Thyroid gland (tissue), 4 donors: ENCODE measurements around the gene ARHGAP18. TPM values are rescaled to one million over a fixed set of nuclear protein-coding genes. Genes with fewer than 3 reads are reported as not detected.

Experiments used
- DNase-seq, 2 donors: peaks; one replicate each; pipeline ENCODE4 v3.0.0-alpha.2; 2019
- H3K27ac ChIP-seq, 3 donors: fragments of 200-600 bp; sonication (generic); 1 replicate in 2 of 3; 2 replicates in 1 of 3; pipeline ENCODE4 v1.5.1; 2016 to 2019; ENCODE audit warnings: mild to moderate bottlenecking in 1 of 3, moderate library complexity in 1 of 3
- H3K27me3 ChIP-seq: fragments of 200-600 bp; sonication (generic); one replicate; pipeline ENCODE4 v1.5.1; 2019
- H3K36me3 ChIP-seq, 2 donors: fragments of 200-600 bp; sonication (generic); one replicate each; pipeline ENCODE4 v1.5.1; 2016 to 2019
- H3K4me1 ChIP-seq, 2 donors: fragments of 200-600 bp; sonication (generic); one replicate each; pipeline ENCODE4 v1.5.1; 2017 to 2019
- H3K4me3 ChIP-seq, 3 donors: fragments of 200-600 bp; sonication (generic); replicated peaks in 1 of 3; 1 replicate in 2 of 3; 2 replicates in 1 of 3; pipeline ENCODE4 v1.5.1; 2016; ENCODE audit warnings: mild to moderate bottlenecking in 1 of 3
- H3K9me3 ChIP-seq: fragments of 200-600 bp; sonication (generic); one replicate; pipeline ENCODE4 v1.5.1; 2017
- POLR2A ChIP-seq, 2 donors: fragments of 450-650 bp; IDR thresholded peaks; one replicate each; pipeline ENCODE4 v1.6.1; 2017; ENCODE audit warnings: antibody characterized with exemption in 2 of 2, mild to moderate bottlenecking in 2 of 2, moderate library complexity in 1 of 2
- WGBS, 2 donors: methylation state at CpG; one replicate each; pipeline ENCODE4 v1.1.5; 2017; 5-methylcytosine and 5-hydroxymethylcytosine counted together
- intact Hi-C: fragments of 100-400 bp; cut with DNase I; formaldehyde crosslinking; loops from one replicate; pipeline ENCODE4 v1.15.1; 2023
- total RNA-seq, 4 donors: library from RNA; depleted of rRNA; stranded (reverse); fragments of >200 nt; gene quantifications; one replicate each; pipeline ENCODE4 v1.2.3, GENCODE V29; 2016
- TF ChIP-seq, protein P1 (sequence below), 6 experiments: fragments of 200-600 bp in 3 of 6; fragments of 450-650 bp in 3 of 6; sonication (generic) in 3 of 6; IDR thresholded peaks; one replicate each; pipeline ENCODE4 v1.5.1; 2016 to 2019; ENCODE audit warnings: antibody characterized with exemption in 6 of 6, mild to moderate bottlenecking in 2 of 6, inconsistent platforms in 1 of 6, moderate library complexity in 1 of 6

The ARHGAP18 gene
- total RNA-seq, 4 donors from 2014 or later, result 26.5 to 31.6 (median 28.3) TPM

DNA sequence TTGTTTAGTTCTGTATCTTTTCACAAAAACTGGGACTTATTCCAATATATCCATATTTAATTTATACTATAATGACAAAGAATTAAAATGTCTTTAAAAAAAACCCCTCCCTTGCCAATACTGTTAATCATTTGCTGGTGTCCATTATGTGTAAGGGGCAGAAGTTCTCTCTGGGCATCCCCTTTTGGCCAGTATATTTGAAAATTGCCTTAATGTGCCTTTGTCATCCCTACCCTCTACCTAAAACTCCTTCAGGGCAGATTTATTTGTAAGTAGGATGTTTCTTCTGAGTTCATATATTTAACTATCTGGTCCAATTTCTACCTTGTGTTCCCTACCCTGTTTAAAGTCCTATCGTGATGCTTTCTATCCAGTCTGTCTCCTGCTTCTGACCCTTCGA, 62.9 kb downstream of the ARHGAP18 start:
- peak overlapping the region; percentile 5 to 72 (median 48) for H3K27ac ChIP-seq
- no peaks in the 10 kb centered on the region for H3K36me3 ChIP-seq
- H3K4me1 ChIP-seq, result peaks cover 43 to 47% of the 10 kb centered on the region in 2 donors
- no peaks in the 10 kb centered on the region for H3K27me3 ChIP-seq
- H3K4me3 ChIP-seq, result no peak overlapping the region
- no peaks in the 10 kb centered on the region for H3K9me3 ChIP-seq
- TF ChIP-seq, protein P1, sequence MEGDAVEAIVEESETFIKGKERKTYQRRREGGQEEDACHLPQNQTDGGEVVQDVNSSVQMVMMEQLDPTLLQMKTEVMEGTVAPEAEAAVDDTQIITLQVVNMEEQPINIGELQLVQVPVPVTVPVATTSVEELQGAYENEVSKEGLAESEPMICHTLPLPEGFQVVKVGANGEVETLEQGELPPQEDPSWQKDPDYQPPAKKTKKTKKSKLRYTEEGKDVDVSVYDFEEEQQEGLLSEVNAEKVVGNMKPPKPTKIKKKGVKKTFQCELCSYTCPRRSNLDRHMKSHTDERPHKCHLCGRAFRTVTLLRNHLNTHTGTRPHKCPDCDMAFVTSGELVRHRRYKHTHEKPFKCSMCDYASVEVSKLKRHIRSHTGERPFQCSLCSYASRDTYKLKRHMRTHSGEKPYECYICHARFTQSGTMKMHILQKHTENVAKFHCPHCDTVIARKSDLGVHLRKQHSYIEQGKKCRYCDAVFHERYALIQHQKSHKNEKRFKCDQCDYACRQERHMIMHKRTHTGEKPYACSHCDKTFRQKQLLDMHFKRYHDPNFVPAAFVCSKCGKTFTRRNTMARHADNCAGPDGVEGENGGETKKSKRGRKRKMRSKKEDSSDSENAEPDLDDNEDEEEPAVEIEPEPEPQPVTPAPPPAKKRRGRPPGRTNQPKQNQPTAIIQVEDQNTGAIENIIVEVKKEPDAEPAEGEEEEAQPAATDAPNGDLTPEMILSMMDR (IDR thresholded peaks at IDR 0.05), result no peak
- no peak for TF ChIP-seq POLR2A (IDR thresholded peaks at IDR 0.05)
- no peak for DNase-seq
- intact Hi-C loops, result no loop called here
- 89 to 90% methylated on average over 2 of the region's 2 CpGs for WGBS, 2 donors

DNA sequence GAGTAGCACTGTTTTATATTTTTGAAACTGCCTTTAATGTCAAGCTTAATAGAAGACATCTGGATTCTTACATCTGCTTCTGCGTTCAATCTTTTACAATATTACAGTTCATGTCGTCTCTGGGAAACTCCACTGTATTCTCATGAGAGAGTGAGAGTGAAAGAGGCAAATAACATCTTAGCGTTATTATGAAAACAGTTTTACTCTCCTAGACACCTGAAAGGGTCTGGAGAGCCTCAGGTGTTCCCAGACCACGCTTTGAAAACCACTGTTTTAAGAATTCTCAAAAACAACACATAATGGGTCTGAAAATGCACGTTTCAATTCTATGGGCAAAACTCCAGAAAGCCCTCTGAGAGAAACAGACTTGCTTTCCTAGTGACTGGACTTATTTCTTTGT, 63.3 kb downstream of the ARHGAP18 start:
- Histone ChIP-seq H3K36me3 (no peaks in the 10 kb centered on the region), H3K27ac (peak overlapping the region; percentile 5 to 72 (median 48)), H3K4me1 (peaks cover 43 to 45% of the 10 kb centered on the region in 2 donors), H3K9me3 (no peaks in the 10 kb centered on the region), H3K27me3 (no peaks in the 10 kb centered on the region), H3K4me3 (no peak overlapping the region)
- TF ChIP-seq, protein P1 (IDR thresholded peaks at IDR 0.05), result no peak
- no peak for TF ChIP-seq POLR2A (IDR thresholded peaks at IDR 0.05)
- DNase-seq, result no peak
- WGBS, 2 donors, result 15 to 22% methylated on average over 5 of the region's 5 CpGs
- intact Hi-C loops, result no loop called here

DNA sequence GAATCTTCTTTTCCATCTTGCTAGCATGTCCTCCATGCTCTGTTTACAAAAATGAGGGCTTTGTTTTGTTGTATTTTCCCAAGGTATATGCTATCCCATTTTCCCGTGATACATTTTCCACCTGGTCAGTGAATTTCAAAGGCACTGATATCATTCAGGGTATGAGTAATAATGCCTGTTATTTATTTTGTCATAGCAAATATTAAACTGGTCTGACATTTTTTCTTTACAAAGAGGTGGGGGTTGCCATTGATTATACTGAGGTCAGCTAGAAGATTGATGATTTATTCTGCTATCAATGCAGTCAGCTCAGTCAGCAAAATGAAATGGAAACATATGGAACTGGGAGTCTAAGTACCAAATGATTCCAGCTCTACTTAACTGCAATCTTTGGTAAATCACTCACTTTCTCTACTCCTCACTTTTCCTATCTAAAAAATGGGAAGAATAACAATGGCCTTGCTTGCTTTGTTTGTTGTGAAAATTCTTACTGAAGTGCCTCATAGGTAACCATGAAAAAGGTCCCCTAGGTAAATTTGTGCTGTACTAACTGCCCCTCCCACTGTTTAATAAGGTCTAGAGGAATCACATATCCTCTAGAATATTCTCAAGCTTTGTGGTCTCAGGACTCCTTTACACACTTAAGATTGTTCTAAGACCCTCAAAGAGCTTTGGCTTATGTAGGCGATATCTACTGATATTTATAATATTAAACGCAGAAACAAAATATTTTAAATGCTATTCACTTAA, 64.0 kb downstream of the ARHGAP18 start:
- no peak for DNase-seq
- no peaks in the 10 kb centered on the region for H3K36me3 ChIP-seq
- H3K4me1 ChIP-seq, result peaks cover 37 to 39% of the 10 kb centered on the region in 2 donors
- no peaks in the 10 kb centered on the region for H3K27me3 ChIP-seq
- WGBS, 2 donors, result 79 to 80% methylated on average over 3 of the region's 3 CpGs
- H3K27ac ChIP-seq, result peak overlapping the region in 2 of 3 donors; percentile 48 to 72
- TF ChIP-seq POLR2A (IDR thresholded peaks at IDR 0.05), result no peak
- no peak overlapping the region for H3K4me3 ChIP-seq
- H3K9me3 ChIP-seq, result no peaks in the 10 kb centered on the region
- intact Hi-C loops, result no loop called here

DNA sequence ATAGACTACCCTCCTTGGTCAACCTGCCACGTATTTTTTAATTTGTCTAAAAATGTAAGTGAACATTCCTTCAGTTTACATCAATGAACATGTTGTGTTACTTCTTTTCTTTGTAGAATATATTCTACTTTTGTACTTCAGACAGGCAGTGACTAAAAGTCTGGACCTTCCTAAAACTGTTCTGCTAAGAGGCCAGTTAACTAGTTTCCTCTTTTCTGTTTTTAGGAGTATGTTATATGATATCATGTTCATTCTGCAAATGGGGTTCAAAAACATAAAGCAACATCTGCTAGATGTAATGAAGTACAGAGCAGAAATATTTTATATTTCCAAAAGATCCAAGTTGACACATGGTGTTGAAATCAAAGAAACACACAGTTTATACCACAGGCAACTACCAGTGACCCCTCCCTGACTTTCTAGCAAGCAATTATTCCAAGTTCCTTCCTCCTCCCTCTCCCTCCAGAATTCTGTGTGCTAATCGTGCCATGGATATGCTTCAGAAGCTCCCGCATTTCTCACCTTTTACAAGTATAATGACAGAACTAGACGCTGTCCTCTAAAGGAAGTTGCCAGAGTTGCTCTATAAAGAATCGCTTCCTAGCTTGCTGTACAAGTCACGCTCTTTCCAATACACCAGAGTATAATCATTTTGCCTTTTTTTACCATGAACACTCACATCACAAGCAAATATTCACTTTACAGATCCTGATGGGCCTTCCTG, 64.7 kb downstream of the ARHGAP18 start:
- no peaks in the 10 kb centered on the region for H3K27me3 ChIP-seq
- no peaks in the 10 kb centered on the region for H3K9me3 ChIP-seq
- H3K4me1 ChIP-seq, result peaks cover 34 to 38% of the 10 kb centered on the region in 2 donors
- H3K27ac ChIP-seq, result peak overlapping the region; percentile 3 to 70 (median 18)
- 67 to 70% methylated on average over 6 of the region's 6 CpGs for WGBS, 2 donors
- H3K4me3 ChIP-seq, result no peak overlapping the region
- no peaks in the 10 kb centered on the region for H3K36me3 ChIP-seq
- DNase-seq, result no peak
- TF ChIP-seq, protein P1 (IDR thresholded peaks at IDR 0.05), result no peak
- TF ChIP-seq POLR2A (IDR thresholded peaks at IDR 0.05), result no peak
- intact Hi-C loops, result no loop called here

DNA sequence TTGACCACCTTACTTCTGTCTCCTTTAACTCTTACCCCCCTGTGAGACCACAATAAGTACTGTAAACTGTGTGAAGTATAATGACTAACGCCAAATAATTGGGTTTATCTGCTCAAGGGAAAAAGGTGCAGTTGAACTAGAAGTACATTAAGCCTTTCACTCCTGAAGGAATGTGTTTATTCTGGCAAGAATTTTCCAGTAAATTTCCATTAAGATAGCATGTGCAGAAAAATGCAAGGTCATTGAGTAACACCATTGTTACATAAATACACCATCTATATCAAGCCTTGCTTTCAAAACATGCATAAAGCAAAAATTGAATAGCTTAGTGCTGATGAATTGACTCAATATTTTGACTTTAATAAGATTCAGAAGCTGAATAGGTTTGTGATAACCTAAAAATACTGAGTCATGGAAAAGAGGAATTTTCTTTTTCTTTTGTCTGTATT, 65.4 kb downstream of the ARHGAP18 start:
- H3K4me3 ChIP-seq, result no peak overlapping the region
- H3K27ac ChIP-seq, result peak overlapping the region; percentile 3 to 70 (median 18)
- no peaks in the 10 kb centered on the region for H3K27me3 ChIP-seq
- H3K9me3 ChIP-seq, result no peaks in the 10 kb centered on the region
- H3K36me3 ChIP-seq, result no peaks in the 10 kb centered on the region
- peaks cover 34 to 38% of the 10 kb centered on the region in 2 donors for H3K4me1 ChIP-seq
- intact Hi-C loops, result no loop called here
- TF ChIP-seq, protein P1 (IDR thresholded peaks at IDR 0.05), result no peak
- TF ChIP-seq POLR2A (IDR thresholded peaks at IDR 0.05), result no peak
- 58 to 62% methylated on average over 1 of the region's 1 CpG for WGBS, 2 donors
- DNase-seq, result no peak
